OCI-LY7 (cell line): ENCODE measurements around the gene ZCCHC4. TPM values are rescaled to one million over a fixed set of nuclear protein-coding genes. Genes with fewer than 3 reads are reported as not detected.
"Not testable (repeated sequence)": the region's sequence is repeated elsewhere in the genome, so short reads cannot be mapped to it uniquely, and the experiment has no call there.

Experiments used
- BruUV-seq: library from RNA; stranded (reverse); fragments of 400-500 nt; replicated peaks from 2 replicates; lab custom pipeline; 2021; lab: Mats Ljungman, UMichigan
- CTCF ChIA-PET: fragments of 300-600 bp; sonication (Branson Sonifier 250); formaldehyde crosslinking; loops from one replicate; lab custom pipeline; 2022; ENCODE audit warnings: antibody characterized with exemption; ENCODE audit not compliant: unreplicated experiment; lab: Charles Lee
- POLR2A ChIA-PET: fragments of 300-600 bp; sonication (Branson Sonifier 250); formaldehyde crosslinking; loops from one replicate; lab custom pipeline; 2022; ENCODE audit warnings: antibody characterized with exemption; lab: Charles Lee
- DNase-seq: peaks from one replicate; pipeline ENCODE4 v3.0.0-alpha.2; 2015; ENCODE audit warnings: low spot score
- H2AFZ ChIP-seq: fragments of 200-600 bp; sonication (generic), shearing (Covaris generic); 2 replicates; pipeline ENCODE4 v1.6.1; 2014; ENCODE audit warnings: mild to moderate bottlenecking, antibody characterized with exemption, low read length, moderate library complexity
- H3K27ac ChIP-seq: fragments of 200-600 bp; sonication (generic); 2 replicates; pipeline ENCODE4 v1.5.1; 2014; ENCODE audit warnings: mixed run types, low read depth, mild to moderate bottlenecking, moderate library complexity, low read length, inconsistent platforms; ENCODE audit not compliant: poor library complexity, severe bottlenecking
- H3K36me3 ChIP-seq: fragments of 200-600 bp; sonication (generic); 2 replicates; pipeline ENCODE4 v1.6.1; 2014; ENCODE audit warnings: mild to moderate bottlenecking, antibody characterized with exemption, low read length, moderate library complexity, mixed read lengths; ENCODE audit not compliant: insufficient read depth
- H3K4me1 ChIP-seq: fragments of 200-600 bp; sonication (generic); 2 replicates; pipeline ENCODE4 v1.5.1; 2014; ENCODE audit warnings: mild to moderate bottlenecking, low read length; ENCODE audit not compliant: insufficient read depth, poor library complexity, severe bottlenecking
- H3K4me2 ChIP-seq: fragments of 200-600 bp; sonication (generic); 2 replicates; pipeline ENCODE4 v1.6.1; 2014; ENCODE audit warnings: mild to moderate bottlenecking, low read length
- H3K4me3 ChIP-seq: fragments of 200-600 bp; sonication (generic); 2 replicates; pipeline ENCODE4 v1.5.1; 2014; ENCODE audit warnings: mild to moderate bottlenecking, low read depth, low read length; ENCODE audit not compliant: poor library complexity, severe bottlenecking
- H3K79me2 ChIP-seq: fragments of 200-600 bp; sonication (generic); 2 replicates; pipeline ENCODE4 v1.6.1; 2016; ENCODE audit warnings: low read depth, mild to moderate bottlenecking, low read length, moderate library complexity, mixed read lengths; ENCODE audit not compliant: insufficient read depth
- H3K9me2 ChIP-seq: fragments of 200-600 bp; sonication (generic); 2 replicates; pipeline ENCODE4 v1.6.1; 2016; ENCODE audit warnings: mild to moderate bottlenecking, low read length, mixed read lengths; ENCODE audit not compliant: insufficient read depth
- H3K9me3 ChIP-seq: fragments of 200-600 bp; sonication (generic); 2 replicates; pipeline ENCODE4 v1.6.1; 2014; ENCODE audit warnings: mild to moderate bottlenecking, mixed run types, low read length, mixed read lengths
- H4K20me1 ChIP-seq: fragments of 200-600 bp; sonication (generic); 2 replicates; pipeline ENCODE4 v1.6.1; 2014; ENCODE audit warnings: mild to moderate bottlenecking, antibody characterized with exemption, low read length, moderate library complexity, mixed read lengths; ENCODE audit not compliant: insufficient read depth
- CTCF ChIP-seq: fragments of 200-600 bp; sonication (generic); conservative IDR thresholded peaks from 2 replicates; pipeline ENCODE4 v1.5.1; 2014; ENCODE audit warnings: mild to moderate bottlenecking, antibody characterized with exemption, low read length, moderate library complexity, mixed read lengths
- EZH2phosphoT487 ChIP-seq: fragments of 200-600 bp; sonication (generic); IDR thresholded peaks from 2 replicates; pipeline ENCODE4 v1.6.1; 2018; ENCODE audit warnings: low read depth, borderline replicate concordance, mild to moderate bottlenecking, mixed run types, antibody characterized with exemption, low read length, moderate library complexity, mixed read lengths
- intact Hi-C: fragments of 100-400 bp; cut with micrococcal nuclease; formaldehyde crosslinking; loops from one replicate; pipeline ENCODE4 v1.10.0; 2022; ENCODE audit not compliant: unreplicated experiment
- total RNA-seq, 2 experiments: library from RNA; depleted of rRNA in 1 of 2; stranded (reverse); fragments of >200 nt in 1 of 2; shearing (Covaris generic) in 1 of 2; gene quantifications; 2 replicates each; pipeline ENCODE4 v1.2.3, GENCODE V29; 2014 to 2022

The ZCCHC4 gene
- total RNA-seq, 2 experiments from 2014 or later: 14.9 to 15.2 TPM

GRCh38 chr4:25320773-25321172 lies 8.2 kb downstream of the ZCCHC4 start:
- H3K79me2 ChIP-seq: no peaks in the 10 kb centered on the region
- H2AFZ ChIP-seq: no peak overlapping the region
- DNase-seq: no peak
- H3K4me2 ChIP-seq: no peak overlapping the region
- intact Hi-C loops: no loop called here
- H3K36me3 ChIP-seq: peaks cover 66% of the 10 kb centered on the region
- CTCF ChIA-PET: no interaction called here
- H3K27ac ChIP-seq: no peak overlapping the region
- no TSS peak for BruUV-seq
- POLR2A ChIA-PET: interaction anchor here (0.7 to 1.4 kb wide), 3 partner anchors 12 to 1868 kb away, joined by 3 to 4 read pairs (median 3); no protein-coding TSS in a partner anchor
- no peak overlapping the region for H3K4me3 ChIP-seq
- H4K20me1 ChIP-seq: no peaks in the 10 kb centered on the region
- no peaks in the 10 kb centered on the region for H3K9me3 ChIP-seq
- TF ChIP-seq EZH2phosphoT487 (no peak), CTCF (no peak)
- no peaks in the 10 kb centered on the region for H3K9me2 ChIP-seq
- H3K4me1 ChIP-seq: no peaks in the 10 kb centered on the region

GRCh38 chr4:25321703-25322102 lies 9.1 kb downstream of the ZCCHC4 start:
- intact Hi-C loops: no loop called here
- no TSS peak for BruUV-seq
- POLR2A ChIA-PET: interaction anchor here (0.6 to 0.7 kb wide), 2 partner anchors 714 to 1867 kb away, joined by 3 read pairs; no protein-coding TSS in a partner anchor
- TF ChIP-seq CTCF (no peak), EZH2phosphoT487 (no peak)
- no peak overlapping the region for H3K27ac ChIP-seq
- no peak for DNase-seq
- no peaks in the 10 kb centered on the region for H3K79me2 ChIP-seq
- CTCF ChIA-PET: no interaction called here
- peaks cover 56% of the 10 kb centered on the region for H3K36me3 ChIP-seq
- no peaks in the 10 kb centered on the region for H3K9me3 ChIP-seq
- no peaks in the 10 kb centered on the region for H3K9me2 ChIP-seq
- no peaks in the 10 kb centered on the region for H3K4me1 ChIP-seq
- H3K4me3 ChIP-seq: no peak overlapping the region
- no peak overlapping the region for H2AFZ ChIP-seq
- no peak overlapping the region for H3K4me2 ChIP-seq
- no peaks in the 10 kb centered on the region for H4K20me1 ChIP-seq

- H3K4me1 ChIP-seq, H3K9me2 ChIP-seq, H3K4me3 ChIP-seq, BruUV-seq, H4K20me1 ChIP-seq, H3K27ac ChIP-seq, intact Hi-C loops, H3K36me3 ChIP-seq, H3K4me2 ChIP-seq, POLR2A ChIA-PET, H2AFZ ChIP-seq, H3K79me2 ChIP-seq, CTCF ChIA-PET, H3K9me3 ChIP-seq, DNase-seq: not testable (repeated sequence)
These were observed 15.9 kb downstream of the ZCCHC4 start for GRCh38 chr4:25328463-25328862.
